CD4-positive, alpha-beta T cell treated with Interleukin-6 at 100 ng/mL for 8 hours (primary cell): ENCODE measurements around the gene GABBR2.
"Not testable (repeated sequence)": the region's sequence is repeated elsewhere in the genome, so short reads cannot be mapped to it uniquely, and the experiment has no call there.

Experiments
- DNase-seq: peaks from one replicate; pipeline ENCODE4 v3.0.0-alpha.2; 2020; ENCODE audit warnings: mixed read lengths, low spot score

GABBR2 gene

DNA sequence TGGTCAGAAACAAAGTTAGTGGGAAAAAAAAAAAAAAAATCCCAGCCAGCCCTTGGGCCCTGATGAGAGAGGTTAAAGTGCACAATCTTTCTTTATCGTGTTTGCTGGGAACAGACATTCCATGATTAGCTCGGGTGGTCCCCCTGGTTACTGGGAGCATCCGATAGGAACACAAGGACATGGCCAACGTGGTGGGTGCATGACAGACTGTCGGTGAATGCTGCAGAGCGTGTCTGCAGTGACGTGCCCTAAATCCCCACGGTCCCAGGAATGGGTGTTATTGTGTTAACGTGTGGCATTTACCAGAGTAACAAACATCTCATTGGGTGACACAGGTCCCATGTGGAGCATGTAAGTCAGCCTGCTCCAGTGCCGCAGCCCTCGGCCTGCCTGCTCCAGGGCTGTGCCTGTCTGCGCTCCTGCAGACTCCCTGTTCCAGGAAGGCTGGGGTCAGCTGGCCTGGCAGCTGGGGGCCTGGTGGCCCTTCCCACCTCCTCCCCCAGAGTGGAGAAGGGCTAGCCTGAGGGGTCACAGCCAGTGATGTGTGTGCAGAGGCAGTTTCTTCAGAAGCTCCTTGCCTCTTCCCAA lies 419.0 kb downstream of the GABBR2 start:
- no peak for DNase-seq

DNA sequence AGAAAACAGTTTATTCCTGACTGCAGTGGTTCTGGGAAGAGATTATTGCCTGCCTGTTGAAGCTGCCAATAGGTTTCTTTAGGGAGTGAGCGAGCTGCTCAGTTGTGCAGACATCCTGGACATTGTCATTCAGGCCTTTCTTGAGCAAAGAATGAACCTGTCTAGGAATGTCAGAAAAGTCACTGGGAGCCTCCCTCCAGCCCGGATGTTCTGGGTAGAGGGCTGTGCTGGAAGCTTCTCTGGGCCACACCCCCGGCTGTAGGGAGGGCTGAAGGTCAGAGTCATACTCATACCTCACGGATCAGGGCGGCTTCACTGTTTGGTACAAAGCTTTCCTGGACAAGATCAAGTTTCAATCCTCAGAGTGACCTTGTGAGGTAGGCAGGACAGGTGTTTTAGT lies 419.9 kb downstream of the GABBR2 start:
- DNase-seq, result no peak

DNA sequence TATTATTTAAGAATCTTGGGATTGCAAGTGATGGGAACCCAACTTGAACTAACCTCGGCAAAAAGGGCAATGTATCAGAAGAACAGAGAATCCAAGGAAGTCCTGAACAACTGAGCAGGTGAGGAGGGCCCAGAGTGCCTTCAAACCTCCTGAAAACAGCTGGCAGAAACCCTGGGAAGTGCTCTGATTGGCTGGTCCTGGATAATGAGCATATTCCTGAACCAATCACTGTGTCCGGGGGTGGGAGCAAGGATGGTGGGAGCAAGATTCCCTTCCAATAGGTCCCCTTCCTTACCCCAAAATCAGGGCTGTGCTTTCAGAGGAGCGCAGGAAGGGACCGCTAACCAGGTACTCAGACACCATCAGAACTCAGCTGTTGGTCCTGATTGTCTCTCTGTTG lies 421.4 kb downstream of the GABBR2 start:
- DNase-seq, result no peak

DNA sequence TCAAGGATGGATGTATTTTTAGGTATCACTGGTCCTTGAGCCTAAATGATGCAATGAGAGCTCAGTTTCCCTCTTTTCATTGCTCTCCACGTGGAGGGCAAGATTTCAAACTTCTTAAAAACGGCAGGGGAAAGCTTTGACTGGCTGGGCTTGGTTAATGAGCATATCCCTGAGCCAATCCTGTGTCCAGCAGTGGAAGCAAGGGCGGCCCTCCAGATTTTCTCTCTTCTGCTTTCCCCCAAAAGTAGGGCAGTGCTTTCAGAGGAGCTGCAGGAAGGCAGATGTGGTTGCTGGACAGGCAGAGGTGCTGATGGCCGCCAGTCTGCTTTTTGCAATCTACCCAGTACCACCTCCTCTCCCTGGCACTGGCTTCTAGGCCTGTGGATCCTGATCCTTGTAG lies 423.3 kb downstream of the GABBR2 start:
- no peak for DNase-seq

DNA sequence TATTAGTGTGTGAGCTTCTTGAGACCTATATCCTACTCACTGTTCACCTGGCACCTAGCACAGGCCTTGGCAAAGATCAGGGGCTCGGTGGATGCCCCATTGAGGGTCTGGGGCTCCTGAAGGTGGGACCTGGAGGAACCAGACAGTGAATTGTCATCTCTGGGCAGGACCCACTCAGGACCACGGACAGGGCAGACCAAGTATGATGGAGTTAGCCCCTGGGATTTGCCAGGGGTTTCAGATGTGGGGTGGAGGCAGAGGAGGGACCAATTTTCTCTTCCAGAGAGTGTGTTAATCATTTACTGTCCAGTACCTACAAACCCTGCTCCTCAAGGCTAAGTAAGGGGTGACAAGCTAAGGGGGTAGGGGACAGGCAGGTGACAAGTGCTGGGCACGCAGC lies 424.0 kb downstream of the GABBR2 start:
- no peak for DNase-seq

DNA sequence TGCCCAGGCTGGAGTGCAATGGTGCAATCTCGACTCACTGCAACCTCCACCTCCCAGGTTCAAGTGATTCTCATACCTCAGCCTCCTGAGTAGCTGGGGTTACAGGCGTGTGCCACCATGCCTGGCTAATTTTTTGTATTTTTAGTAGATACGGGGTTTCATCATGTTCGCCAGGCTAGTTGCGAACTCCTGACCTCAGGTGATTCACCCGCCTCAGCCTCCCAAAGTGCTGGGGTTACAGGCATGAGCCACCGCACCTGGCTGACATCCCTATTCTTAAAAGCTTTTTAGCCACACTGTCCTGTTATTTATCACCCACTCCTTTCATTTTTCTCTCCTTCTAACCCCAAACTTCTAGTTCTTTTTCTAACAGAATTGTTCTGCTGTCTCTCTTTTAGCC lies 425.6 kb downstream of the GABBR2 start:
- not testable (repeated sequence) for DNase-seq

DNA sequence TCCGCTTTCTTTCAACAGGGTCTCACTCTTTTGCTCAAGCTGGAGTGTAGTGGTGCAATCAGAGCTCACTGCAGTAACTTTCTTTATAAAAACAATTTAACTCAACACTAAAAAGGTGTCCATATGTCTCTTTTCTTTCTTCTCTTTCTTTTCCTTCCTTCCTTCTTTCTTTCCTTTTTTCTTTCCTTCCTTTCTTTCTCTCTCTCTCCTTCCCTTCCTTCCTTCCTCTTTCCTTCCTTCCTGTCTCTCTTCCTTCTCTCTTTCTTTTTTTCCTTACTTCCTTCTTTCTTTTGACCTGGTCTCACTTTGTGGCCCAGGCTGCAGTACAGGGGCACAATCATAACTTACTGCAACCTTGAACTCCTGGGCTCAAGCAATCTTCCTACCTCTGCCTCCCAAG lies 427.5 kb downstream of the GABBR2 start:
- DNase-seq, result no peak

DNA sequence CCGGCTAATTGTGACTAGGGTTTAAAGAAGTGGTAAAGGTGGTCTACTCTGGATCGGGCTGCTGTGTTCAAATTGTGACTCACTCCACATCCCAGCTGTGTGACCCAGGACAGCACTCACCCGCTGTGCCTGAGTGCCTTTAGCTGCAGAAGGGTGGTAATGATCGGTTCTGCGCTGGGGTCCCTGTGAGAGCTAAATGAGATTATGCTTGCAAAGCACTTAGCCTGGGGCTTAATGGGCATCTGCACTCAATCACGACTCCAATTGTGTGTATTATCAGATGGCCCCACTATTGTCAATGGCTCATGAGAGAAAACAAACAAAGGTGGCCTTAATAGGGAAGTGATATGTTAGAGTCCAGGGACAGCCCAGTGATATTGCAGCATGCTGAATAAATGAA lies 428.2 kb downstream of the GABBR2 start:
- no peak for DNase-seq

DNA sequence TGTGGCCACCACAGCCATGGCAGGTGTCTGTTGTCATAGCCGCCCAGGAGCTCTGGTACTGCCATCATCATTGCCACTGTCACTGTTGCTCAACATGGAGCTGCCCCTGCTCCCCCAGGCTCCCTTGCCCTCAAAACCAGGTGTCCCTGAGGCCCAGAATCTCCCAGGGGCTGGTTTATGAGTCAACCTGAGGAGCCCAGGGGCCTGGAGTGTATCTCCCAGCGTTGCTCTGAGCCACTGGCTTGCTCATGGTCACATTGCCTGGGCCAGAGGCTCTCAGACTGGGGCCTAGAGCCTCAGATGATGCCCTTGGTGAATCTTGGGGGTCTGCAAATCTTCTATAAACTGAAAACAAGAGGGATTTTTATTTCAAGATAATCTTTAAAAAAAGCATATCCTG lies 428.6 kb downstream of the GABBR2 start:
- DNase-seq, result no peak

DNA sequence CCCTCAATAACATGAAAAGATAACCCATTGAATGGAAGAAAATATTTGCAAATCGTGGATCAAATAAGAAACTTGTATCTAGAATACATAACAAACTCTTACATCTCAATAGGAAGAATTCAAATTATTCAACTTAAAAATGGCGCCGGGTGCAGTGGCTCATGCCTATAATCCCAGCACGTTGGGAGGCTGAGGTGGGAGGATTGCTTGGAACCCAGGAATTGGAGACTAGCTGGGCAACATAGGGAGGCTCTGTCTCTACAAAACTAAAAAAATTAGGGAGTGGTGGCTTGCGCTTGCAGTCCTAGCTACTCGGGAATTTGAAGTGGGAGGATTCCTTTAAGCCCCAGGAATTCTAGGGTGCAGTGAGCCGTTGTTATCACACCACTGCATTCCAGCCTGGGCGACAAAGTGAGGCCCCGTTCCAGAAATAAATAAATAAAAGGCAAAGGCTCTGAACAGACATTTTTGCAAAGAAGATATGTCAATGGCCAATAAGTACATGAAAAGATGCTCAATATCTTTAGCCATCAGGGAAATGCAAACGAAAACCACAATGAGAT lies 431.7 kb downstream of the GABBR2 start:
- no peak for DNase-seq

DNA sequence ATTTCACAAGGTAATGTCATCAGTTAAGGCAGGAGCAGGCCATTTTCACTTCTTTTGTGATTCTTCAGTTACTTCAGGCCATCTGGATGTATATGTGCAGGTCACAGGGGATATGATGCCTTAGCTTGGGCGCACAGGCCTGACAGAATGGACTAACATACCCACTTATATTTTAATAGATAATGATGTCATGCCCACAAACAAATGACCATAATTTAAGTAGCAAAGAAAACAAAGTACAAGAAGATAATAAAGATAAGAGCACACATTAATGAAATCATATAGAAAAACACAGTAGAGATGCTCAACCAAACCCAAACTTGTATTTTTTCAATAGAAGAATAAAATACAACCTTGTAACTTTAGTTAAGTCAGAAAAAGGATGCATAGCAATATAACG lies 433.6 kb downstream of the GABBR2 start:
- no peak for DNase-seq

DNA sequence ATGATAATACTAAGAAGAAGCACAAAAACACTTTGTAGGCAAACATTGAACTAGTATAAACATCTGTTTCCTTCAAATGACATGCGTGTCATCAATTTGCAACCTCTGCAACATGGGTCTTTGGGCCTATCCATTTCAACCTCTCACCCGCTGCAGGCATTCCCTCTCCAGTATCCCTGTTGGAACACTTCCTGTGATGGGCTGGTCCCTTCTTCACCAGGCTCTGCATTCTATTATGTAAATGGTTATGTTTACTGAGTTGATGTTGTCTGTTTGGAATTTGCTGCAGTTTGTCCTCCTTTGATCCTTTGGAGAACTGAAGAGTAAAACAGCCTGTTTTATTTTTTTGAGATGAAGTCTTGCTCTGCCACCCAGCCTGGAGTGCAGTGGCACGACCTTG lies 436.7 kb downstream of the GABBR2 start:
- no peak for DNase-seq

DNA sequence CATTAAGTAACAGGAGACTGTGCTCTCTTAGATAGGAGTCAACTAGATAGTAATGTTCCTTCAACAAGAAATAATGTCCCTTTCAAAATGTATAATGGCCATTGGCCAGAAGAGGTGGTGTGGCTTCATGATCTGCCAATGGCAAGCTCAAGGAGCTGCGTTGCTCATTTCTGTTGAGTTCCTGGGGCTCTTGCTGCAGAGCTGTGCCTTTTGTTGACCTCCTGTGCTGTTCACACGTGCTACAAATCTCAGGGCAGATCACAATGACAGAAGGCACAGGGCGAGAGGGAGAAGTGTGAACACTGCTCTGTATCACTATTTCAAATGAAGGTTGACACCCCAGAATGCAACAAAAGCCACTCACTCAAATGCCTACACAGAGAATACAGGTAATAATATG lies 437.3 kb downstream of the GABBR2 start:
- no peak for DNase-seq

DNA sequence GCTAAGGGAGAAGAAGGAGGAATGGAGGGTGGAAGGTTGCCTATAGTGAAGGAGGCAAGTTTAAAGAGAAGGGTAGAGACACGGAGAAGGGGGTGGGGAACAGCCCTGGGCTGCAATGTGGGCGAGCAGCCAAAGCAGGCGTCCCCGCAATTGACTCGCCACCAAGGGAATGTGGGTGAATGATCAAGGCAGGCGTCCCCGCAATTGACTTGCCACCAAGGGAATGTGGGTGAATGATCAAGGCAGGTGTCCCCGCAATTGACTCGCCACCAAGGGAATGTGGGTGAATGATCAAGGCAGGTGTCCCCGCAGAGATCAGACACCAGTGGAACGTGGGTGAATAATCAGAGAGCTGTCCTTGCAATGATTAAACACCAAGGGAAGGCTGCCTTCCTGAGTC lies 438.5 kb downstream of the GABBR2 start:
- not testable (repeated sequence) for DNase-seq

DNA sequence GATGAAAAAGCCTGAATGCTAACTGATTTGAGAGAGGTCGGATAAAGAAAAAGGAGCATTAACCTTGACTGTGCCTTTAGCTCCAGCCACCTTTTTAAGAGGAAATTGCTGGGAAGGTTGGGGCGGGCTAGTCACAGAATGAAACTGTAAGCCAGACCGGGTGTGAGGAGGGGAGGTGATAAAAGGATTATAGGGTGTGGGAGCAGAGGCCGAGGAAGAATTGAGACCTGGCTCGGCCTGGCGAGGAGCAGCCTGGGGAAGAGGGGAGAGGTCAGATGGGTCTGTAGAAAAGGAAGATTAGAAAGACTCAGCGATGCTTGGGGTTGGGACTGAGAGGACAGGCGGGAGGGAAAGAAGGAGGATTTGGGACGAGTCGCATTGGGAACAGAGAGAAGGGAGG lies 439.1 kb downstream of the GABBR2 start:
- not testable (repeated sequence) for DNase-seq

DNA sequence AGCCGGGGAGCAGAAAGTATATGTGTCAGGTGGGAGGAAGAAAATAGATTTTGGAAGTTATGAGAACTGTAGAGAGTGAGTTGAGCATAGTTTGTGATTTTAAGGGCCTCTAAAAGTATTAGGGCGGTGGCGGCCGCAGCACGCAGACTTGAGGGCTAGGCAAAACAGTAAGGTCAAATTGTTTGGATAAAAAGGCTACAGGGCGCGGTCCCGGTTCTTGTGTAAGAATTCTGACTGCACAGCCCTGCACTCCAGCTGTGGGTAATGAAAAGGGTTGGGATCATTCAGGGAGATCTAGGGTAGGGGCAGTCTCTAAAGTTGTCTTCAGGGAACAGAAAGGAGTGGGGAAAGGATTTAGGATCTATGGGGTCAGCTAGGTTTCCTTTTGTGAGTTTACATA lies 441.2 kb downstream of the GABBR2 start:
- not testable (repeated sequence) for DNase-seq

DNA sequence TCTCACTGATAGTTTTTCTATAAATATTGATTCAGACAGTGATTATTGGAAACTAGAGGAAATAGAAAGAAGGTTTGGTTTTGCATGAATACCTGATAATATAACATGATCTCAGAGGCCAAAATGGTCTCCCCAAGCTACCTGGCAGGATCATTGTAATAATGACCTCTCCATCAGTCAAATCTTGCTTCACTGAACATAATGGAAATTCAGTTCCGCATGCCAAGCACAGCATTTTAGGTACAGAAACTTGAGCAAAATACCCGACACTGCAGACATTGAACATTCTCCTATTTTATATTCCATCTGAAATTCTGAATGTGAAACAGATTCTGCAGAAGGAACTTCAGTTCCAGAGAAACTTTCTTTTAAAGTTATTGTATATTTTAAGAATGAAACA lies 444.2 kb downstream of the GABBR2 start:
- DNase-seq, result no peak

DNA sequence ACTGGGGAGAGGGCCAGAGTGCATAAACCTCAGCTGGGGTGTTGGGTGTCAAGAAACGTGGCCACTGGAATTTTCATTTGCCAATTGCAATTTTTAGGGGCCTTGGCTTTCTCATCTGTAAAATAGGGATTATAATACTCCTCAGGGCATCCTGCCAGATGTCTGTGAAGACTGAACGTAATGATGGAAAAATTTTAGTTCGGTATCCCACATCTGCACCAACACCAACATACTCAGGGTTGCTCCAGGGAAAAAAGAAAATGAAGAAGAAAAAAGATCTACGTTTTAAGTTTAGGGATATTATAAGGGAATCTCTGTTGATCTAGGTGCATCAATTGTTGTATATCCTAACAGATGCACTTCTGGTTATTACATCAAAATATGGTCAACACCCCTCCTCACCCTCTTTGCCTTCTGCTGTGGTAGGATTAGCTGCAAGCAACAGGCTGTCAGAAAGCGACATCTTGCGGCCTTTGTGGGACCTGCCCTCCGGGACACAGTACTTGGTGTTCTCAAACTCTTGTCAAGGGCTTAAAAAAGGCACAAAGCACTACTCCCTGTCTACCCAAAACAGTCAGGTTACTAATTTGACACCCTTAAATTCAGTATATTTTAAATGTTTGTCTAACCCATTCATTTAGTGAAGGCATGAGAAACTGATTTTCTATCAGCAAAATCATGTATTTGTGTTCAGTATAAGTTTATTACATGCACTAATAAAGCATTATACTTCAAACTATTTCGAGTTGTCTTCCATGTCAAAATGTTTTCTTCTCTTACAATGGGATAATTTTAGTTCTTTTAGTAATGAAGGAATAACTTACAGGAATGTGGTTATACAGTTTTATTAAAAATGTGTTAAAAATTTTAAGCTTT lies 445.0 kb downstream of the GABBR2 start:
- DNase-seq, result peak; percentile 85

DNA sequence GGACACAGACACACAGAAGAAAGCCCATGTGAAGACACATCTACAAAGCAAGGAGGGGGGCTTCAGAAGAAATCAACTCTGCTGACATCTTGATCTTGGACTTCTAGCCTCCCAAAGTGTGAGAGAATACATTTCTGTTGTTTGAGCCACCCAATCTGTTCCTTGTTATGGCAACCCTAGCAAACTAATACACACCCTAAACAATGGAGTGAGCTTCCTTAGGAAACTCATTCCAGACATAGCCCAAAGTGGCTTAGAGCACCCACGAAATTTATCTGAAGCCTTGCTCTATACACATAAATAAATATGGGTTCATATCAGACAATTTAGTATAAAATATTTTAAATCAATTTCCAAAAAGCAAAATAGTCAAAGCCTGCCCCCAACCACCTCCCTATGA lies 445.7 kb downstream of the GABBR2 start:
- DNase-seq, result no peak

DNA sequence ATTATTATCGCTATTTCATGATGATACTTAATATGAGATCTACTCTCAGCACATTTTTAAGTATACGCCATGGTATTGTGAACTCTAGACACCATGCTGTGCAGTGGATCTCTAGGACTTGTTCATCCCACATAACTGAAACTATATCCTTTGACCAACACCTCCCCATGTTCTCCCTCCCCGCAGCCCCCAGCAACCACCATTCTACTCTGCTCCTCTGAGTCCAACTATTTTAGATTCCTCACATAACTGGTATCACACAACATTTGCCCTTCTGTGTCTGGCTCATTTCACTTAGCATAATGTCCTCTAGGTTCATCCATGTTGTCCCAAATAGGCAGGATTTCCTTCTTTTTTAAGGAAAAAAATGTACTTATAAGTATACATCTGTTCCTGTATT lies 446.7 kb downstream of the GABBR2 start:
- no peak for DNase-seq

DNA sequence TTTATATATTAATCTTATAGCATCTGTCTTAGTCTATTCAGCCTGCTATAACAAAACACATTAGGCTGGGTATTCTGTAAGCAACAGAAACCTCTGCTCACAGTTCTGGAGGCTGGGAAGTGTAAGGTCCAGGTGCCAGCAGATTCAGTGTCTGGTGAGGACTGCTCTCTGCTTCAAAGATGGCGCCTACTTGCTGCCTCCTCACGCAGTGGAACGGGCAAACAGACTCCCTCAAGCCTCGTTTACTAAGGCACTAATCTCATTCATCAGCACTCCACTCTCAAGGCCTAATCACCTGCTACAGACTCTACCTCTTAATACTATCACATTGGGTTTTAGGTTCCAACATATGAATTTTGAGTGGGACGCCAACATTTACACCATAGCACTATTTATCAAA lies 448.1 kb downstream of the GABBR2 start:
- no peak for DNase-seq

DNA sequence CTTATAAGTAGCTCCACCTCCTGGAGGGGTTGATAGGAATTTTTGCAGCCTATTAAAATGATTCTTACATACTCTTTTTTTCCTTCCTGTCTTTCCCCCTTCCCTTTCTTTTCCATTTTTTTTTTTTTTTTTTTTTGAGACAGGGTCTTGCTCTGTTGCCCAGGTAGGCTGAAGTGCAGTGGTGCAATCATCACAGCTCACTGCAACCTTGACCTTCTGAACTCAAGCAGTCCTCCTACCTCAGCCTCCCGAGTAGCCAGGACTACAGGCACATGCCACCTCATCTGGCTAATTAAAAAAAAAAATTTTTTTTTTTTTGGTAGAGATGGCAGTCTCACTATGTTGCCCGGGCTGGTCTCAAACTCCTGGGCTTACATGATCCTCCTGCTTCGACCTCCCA lies 448.9 kb downstream of the GABBR2 start:
- no peak for DNase-seq

DNA sequence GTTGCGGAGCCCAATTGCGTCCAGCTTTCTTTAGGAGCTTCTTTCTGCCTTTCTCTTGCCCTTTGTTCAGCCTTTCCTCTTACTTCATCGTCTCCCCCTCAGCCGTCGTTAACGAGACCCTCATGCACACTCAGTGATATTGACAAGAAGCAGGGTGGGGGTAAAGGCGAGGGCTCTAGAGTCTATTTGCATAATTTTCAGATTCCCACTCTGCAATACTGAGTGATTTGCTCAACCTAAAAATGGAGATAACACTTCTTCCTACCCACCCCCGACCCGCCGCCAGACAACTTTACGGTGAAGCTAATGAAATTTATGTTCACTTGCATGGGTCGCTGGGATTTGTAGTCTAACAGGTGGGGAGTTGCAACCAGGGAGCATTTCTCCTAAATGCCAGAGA lies 452.0 kb downstream of the GABBR2 start:
- DNase-seq, result peak; percentile 41
